Brain microvascular endothelial cell (primary cell): Measurements from ENCODE around the gene ACOXL.

Experiments used
- DNase-seq: peaks from one replicate; pipeline ENCODE4 v3.0.0-alpha.2; 2020
- H3K27ac ChIP-seq: fragments of 250-450 bp; sonication (Bioruptor Pico); 2 replicates; pipeline ENCODE4 v1.5.1; 2020; ENCODE audit warnings: mild to moderate bottlenecking, moderate library complexity
- H3K27me3 ChIP-seq: fragments of 250-450 bp; sonication (Bioruptor Pico); replicated peaks from 2 replicates; pipeline ENCODE4 v1.5.1; 2020; ENCODE audit warnings: mild to moderate bottlenecking
- H3K36me3 ChIP-seq: fragments of 250-450 bp; sonication (Bioruptor Pico); replicated peaks from 2 replicates; pipeline ENCODE4 v1.5.1; 2020; ENCODE audit warnings: mild to moderate bottlenecking
- H3K4me3 ChIP-seq: 2 replicates; pipeline ENCODE4 v1.5.1; 2011; ENCODE audit warnings: low read depth, mild to moderate bottlenecking, control low read depth, low read length, moderate library complexity
- CTCF ChIP-seq: IDR thresholded peaks from 2 replicates; pipeline ENCODE4 v1.5.1; 2011; ENCODE audit warnings: low read depth, mild to moderate bottlenecking, moderate library complexity, low read length, control low read depth, inconsistent platforms; ENCODE audit errors: missing control alignments
- in situ Hi-C: cut with HindIII; loops from 2 replicates; pipeline ENCODE4 v1.10.0; 2017; ENCODE audit warnings: low sequenced_read_pairs, low pct_ligation_motif_present

ACOXL gene

GRCh38 chr2:111142101-111142500, 409.7 kb downstream of the ACOXL start:
- in situ Hi-C loops: no loop called here
- TF ChIP-seq CTCF: no peak
- H3K27ac ChIP-seq: no peak overlapping the region

GRCh38 chr2:111143107-111143842, 410.9 kb downstream of the ACOXL start:
- Histone ChIP-seq H3K36me3 (no peaks in the 10 kb centered on the region), H3K27ac (no peak overlapping the region), H3K4me3 (no peak overlapping the region), H3K27me3 (no peaks in the 10 kb centered on the region)
- no peak for TF ChIP-seq CTCF
- no peak for DNase-seq
- in situ Hi-C loops: no loop called here

More at GRCh38 chr2:111142101-111142500, 409.7 kb downstream of the ACOXL start:
- DNase-seq: no peak
- H3K27me3 ChIP-seq: no peaks in the 10 kb centered on the region
- no peaks in the 10 kb centered on the region for H3K36me3 ChIP-seq
- H3K4me3 ChIP-seq: no peak overlapping the region

GRCh38 chr2:111143843-111144198, 411.4 kb downstream of the ACOXL start:
- no peak overlapping the region for H3K27ac ChIP-seq
- H3K4me3 ChIP-seq: no peak overlapping the region
- no peaks in the 10 kb centered on the region for H3K36me3 ChIP-seq
- H3K27me3 ChIP-seq: no peaks in the 10 kb centered on the region
- TF ChIP-seq CTCF: no peak
- in situ Hi-C loops: no loop called here
- no peak for DNase-seq

- in situ Hi-C loops: no loop called here
- no peak overlapping the region for H3K4me3 ChIP-seq
- TF ChIP-seq CTCF: no peak
- DNase-seq: no peak
- no peaks in the 10 kb centered on the region for H3K36me3 ChIP-seq
- H3K27ac ChIP-seq: no peak overlapping the region
- H3K27me3 ChIP-seq: no peaks in the 10 kb centered on the region
Observed at GRCh38 chr2:111145103-111145760, 412.9 kb downstream of the ACOXL start.

- no peak overlapping the region for H3K4me3 ChIP-seq
- DNase-seq: no peak
- in situ Hi-C loops: no loop called here
- no peak for TF ChIP-seq CTCF
- H3K36me3 ChIP-seq: no peaks in the 10 kb centered on the region
- H3K27me3 ChIP-seq: no peaks in the 10 kb centered on the region
- H3K27ac ChIP-seq: no peak overlapping the region
Observed at GRCh38 chr2:111145951-111146350, 413.6 kb downstream of the ACOXL start.
